ENCODE data around the gene TXNDC8.

GRCh38 chr9:110290001-110290400 lies 47.7 kb downstream of the TXNDC8 start:
- TF ChIP-seq CTCF (IDR thresholded peaks at IDR 0.05) (no peak), EP300 (IDR thresholded peaks at IDR 0.05) (no peak)
